SK-N-MC (cell line): ENCODE results near the gene ETV1.

Experiments
- DNase-seq: peaks from one replicate; pipeline ENCODE4 v3.0.0-alpha.2; 2011; ENCODE audit warnings: low read depth, low spot score
- H3K27ac ChIP-seq: fragments of 200-600 bp; sonication (generic); 2 replicates; pipeline ENCODE4 v1.5.1; 2016; ENCODE audit warnings: mixed run types
- H3K36me3 ChIP-seq: fragments of 200-600 bp; sonication (generic); 2 replicates; pipeline ENCODE4 v1.6.1; 2017; ENCODE audit warnings: antibody characterized with exemption, low read length, mixed read lengths; ENCODE audit not compliant: insufficient read depth
- H3K4me3 ChIP-seq: fragments of 200-600 bp; sonication (generic); 2 replicates; pipeline ENCODE4 v1.5.1; 2016
- H3K9ac ChIP-seq: fragments of 200-600 bp; sonication (generic); 2 replicates; pipeline ENCODE4 v1.8.0; 2017; ENCODE audit warnings: mixed run types, mixed read lengths; ENCODE audit not compliant: insufficient read length
- H3K9me3 ChIP-seq: fragments of 200-600 bp; sonication (generic); 2 replicates; pipeline ENCODE4 v1.6.1; 2017; ENCODE audit warnings: low read depth, mild to moderate bottlenecking, antibody characterized with exemption, low read length, moderate library complexity, mixed read lengths
- EZH2 ChIP-seq: fragments of 200-600 bp; sonication (generic); IDR thresholded peaks from one replicate; pipeline ENCODE4 v1.6.1; 2017; ENCODE audit warnings: antibody characterized with exemption
- FOXP2 ChIP-seq: optimal IDR thresholded peaks from 2 replicates; pipeline ENCODE3; 2011; ENCODE audit warnings: mild to moderate bottlenecking, moderate library complexity; ENCODE audit not compliant: insufficient read depth; ENCODE audit errors: extremely low read length, control extremely low read depth
- POLR2AphosphoS5 ChIP-seq: IDR thresholded peaks from 2 replicates; pipeline ENCODE4 v1.6.1; 2012; ENCODE audit warnings: mild to moderate bottlenecking, low read depth, low read length, borderline replicate concordance

ETV1 gene

DNA sequence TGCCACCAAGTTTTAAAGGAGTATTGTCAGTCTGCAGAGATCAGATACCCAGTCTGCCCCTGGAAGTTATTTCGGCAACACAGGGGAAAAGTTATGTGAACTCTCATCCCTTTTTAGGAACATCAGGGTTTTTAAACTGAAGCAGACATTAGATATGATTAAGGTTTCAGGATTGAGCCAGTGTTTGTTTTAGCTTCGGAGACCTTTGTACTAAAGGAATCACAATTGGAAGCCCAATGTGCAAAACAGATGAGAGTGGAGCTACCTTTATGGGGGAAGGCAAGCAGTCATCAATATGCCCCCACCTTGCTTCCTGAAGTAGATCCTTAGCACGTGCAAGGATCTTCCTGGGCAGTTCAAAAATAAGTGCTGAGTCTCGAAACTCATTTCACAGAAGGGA is 39.5 kb downstream of the ETV1 start:
- Histone ChIP-seq H3K36me3 (no peaks in the 10 kb centered on the region), H3K9me3 (no peaks in the 10 kb centered on the region), H3K9ac (no peak overlapping the region), H3K27ac (no peak overlapping the region), H3K4me3 (no peak overlapping the region)
- TF ChIP-seq POLR2AphosphoS5, result no peak
- TF ChIP-seq FOXP2, result no peak
- TF ChIP-seq EZH2, result no peak
- DNase-seq, result no peak

DNA sequence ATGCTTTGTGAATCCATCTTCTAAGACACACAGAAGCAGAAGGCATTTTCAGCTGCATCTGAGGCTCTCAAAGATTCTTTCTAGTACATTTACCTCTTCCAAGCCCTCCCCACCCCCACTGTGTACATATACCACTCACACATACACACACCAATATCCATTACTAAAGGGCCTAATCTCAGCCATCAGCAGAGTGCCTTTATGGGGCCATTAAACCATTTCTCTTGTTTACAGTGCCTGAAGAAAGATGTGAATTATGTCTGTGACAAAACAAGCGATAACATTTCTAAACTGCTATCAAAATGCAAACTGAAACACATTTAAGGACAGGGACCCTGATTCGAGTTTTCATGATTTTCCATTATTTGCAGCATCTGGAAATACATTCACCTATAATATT is 40.0 kb downstream of the ETV1 start:
- no peaks in the 10 kb centered on the region for H3K36me3 ChIP-seq
- H3K9ac ChIP-seq, result no peak overlapping the region
- H3K9me3 ChIP-seq, result no peaks in the 10 kb centered on the region
- H3K27ac ChIP-seq, result no peak overlapping the region
- no peak for TF ChIP-seq EZH2
- TF ChIP-seq POLR2AphosphoS5, result no peak
- TF ChIP-seq FOXP2, result no peak
- no peak for DNase-seq
- H3K4me3 ChIP-seq, result no peak overlapping the region

DNA sequence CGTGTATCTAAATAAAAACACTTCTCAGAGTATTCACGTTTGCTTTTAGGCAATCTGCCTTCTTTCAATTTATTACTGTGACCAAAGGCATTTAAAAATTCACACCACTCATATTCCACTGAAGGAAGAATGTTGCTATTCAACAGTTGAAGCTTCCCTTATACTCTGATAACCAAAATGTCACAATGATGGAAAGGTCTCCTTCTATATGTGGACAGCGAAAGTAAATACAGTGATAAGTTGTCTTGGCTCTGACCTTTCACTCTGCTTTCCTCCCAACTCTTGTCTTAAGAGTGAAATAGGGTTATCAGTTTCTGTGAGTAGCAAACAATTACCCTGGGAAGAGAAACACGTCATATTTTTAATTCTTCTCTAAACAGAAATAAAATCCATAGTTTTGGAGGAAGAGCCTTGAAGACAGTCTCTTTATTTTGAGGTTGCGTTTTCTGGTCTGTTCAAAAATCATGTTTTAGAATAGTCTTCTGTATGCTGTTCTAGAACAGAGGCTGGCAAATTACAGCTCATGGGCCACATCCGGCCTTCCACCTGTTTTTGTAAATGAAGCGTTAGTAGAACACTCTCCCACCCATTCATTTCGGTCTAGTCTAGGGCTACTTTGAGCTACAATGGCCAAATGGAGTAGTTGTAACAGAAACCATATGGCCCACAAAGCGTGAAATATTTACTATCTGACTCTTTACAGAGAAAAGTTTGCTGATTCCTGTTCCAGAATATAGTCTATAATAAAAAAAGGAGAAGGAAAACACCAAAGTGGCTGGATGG is 41.3 kb downstream of the ETV1 start:
- no peak overlapping the region for H3K9ac ChIP-seq
- no peak overlapping the region for H3K4me3 ChIP-seq
- no peak for DNase-seq
- H3K36me3 ChIP-seq, result no peaks in the 10 kb centered on the region
- H3K9me3 ChIP-seq, result no peaks in the 10 kb centered on the region
- no peak for TF ChIP-seq FOXP2
- no peak for TF ChIP-seq EZH2
- no peak for TF ChIP-seq POLR2AphosphoS5
- H3K27ac ChIP-seq, result no peak overlapping the region

DNA sequence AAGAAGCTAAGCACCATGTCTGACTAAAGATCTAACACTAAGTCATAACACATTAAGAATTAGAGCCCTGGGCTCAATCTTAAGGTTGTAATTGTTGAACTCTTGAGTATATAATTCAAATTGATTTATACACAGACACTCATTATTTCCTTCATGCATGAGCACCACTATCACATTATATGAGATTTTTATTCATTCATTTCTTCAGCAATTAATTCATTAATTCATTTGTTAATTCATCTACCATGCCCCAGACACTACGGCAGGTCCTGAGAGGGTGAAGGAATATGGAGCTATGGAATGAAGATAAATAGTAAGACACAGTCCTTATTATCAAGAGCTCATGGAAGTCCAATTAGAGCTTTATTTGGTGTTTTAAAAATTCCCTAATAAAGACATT is 41.9 kb downstream of the ETV1 start:
- no peak overlapping the region for H3K27ac ChIP-seq
- TF ChIP-seq EZH2, result no peak
- TF ChIP-seq POLR2AphosphoS5, result no peak
- TF ChIP-seq FOXP2, result no peak
- no peak overlapping the region for H3K9ac ChIP-seq
- DNase-seq, result no peak
- H3K4me3 ChIP-seq, result no peak overlapping the region
- H3K36me3 ChIP-seq, result no peaks in the 10 kb centered on the region
- H3K9me3 ChIP-seq, result no peaks in the 10 kb centered on the region

DNA sequence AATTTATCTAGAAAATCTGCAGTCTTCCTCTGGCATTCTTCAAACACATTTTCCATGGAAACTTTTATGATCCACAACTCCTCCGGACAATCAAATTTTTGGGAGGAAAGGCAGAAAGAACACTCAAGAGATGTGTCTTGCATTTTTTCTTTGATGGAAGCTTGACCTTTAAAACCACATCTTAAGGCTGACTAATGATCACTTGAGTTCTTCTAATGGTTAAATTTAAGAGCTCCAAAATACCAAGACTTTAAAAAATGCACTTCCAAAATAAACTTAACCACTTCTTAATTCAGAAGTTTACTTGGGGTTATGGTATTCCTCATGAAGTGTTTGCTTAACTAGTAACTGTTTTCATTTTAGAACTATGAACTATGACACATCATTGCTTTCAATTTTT is 43.3 kb downstream of the ETV1 start:
- no peak for DNase-seq
- H3K9ac ChIP-seq, result no peak overlapping the region

DNA sequence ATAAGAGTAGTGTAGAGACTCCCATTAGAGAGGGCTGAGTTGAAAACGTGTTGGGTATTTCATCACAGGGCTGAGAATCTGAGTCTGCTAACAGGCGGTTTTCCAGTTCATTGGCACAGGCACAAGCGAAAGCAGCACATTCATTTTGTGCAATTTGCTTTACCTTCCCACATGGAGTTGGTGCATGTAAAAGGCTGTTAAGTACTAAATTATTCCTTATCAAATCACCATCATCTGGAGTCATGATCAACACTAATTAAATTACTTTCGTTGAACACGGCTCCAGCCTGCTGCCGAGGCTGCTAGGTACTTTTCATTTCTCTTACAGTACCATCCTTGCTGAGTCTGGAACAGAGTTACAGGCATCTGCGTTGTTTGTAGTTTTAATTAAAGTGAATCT is 43.8 kb downstream of the ETV1 start:
- Histone ChIP-seq H3K9me3 (no peaks in the 10 kb centered on the region), H3K36me3 (no peaks in the 10 kb centered on the region), H3K4me3 (no peak overlapping the region), H3K9ac (no peak overlapping the region), H3K27ac (no peak overlapping the region)
- DNase-seq, result no peak
- TF ChIP-seq FOXP2 (no peak), EZH2 (no peak), POLR2AphosphoS5 (no peak)

More for the DNA sequence above, 43.3 kb downstream of the ETV1 start:
- no peak overlapping the region for H3K27ac ChIP-seq
- no peak overlapping the region for H3K4me3 ChIP-seq
- H3K36me3 ChIP-seq, result no peaks in the 10 kb centered on the region
- TF ChIP-seq EZH2 (no peak), POLR2AphosphoS5 (no peak), FOXP2 (no peak)
- H3K9me3 ChIP-seq, result no peaks in the 10 kb centered on the region

DNA sequence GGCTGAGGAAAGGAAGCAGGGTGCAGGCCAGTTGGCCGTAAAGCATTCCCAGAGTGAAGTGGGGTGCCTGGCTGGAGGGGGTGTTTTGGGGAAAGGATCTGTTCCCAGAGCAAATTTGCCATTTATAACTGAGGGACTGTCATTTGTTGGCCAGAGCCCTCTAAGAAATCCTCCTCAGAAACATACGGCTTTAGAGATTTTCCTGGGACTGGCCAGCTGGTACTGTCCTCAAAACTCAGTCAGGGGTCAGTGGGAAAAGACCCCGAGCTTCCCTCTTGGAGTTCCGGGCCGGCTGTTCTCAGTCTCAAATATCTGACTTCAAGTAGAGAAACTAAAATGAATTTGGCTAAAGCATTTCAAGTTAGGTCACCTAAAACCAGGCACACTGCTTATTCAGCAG is 55.9 kb downstream of the ETV1 start:
- DNase-seq, result no peak
- no peak overlapping the region for H3K9ac ChIP-seq
- no peaks in the 10 kb centered on the region for H3K36me3 ChIP-seq
- H3K9me3 ChIP-seq, result no peaks in the 10 kb centered on the region
- H3K27ac ChIP-seq, result no peak overlapping the region
- no peak overlapping the region for H3K4me3 ChIP-seq
- TF ChIP-seq FOXP2 (no peak), POLR2AphosphoS5 (no peak), EZH2 (no peak)

DNA sequence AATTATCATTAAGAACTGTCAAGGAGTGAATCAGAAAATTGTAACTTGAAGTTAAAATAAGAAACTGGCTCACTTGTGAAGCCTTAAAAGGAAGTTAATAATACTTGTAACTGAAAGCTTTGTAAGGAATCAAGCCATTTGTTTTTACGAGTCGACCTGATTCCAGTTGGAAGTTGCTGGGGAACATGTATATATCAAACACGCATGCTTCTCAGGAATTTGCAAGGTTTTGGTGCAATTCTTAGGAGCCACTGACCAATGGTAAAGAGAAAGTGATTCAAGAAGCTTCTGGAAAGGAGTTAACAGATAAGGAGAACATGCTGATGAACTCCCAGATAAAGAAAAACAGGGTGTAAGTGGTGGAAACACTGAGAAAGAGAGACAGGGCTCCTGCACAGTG is 56.4 kb downstream of the ETV1 start:
- Histone ChIP-seq H3K9ac (no peak overlapping the region), H3K4me3 (no peak overlapping the region), H3K9me3 (no peaks in the 10 kb centered on the region), H3K36me3 (no peaks in the 10 kb centered on the region), H3K27ac (no peak overlapping the region)
- TF ChIP-seq POLR2AphosphoS5 (no peak), FOXP2 (no peak), EZH2 (no peak)
- no peak for DNase-seq

DNA sequence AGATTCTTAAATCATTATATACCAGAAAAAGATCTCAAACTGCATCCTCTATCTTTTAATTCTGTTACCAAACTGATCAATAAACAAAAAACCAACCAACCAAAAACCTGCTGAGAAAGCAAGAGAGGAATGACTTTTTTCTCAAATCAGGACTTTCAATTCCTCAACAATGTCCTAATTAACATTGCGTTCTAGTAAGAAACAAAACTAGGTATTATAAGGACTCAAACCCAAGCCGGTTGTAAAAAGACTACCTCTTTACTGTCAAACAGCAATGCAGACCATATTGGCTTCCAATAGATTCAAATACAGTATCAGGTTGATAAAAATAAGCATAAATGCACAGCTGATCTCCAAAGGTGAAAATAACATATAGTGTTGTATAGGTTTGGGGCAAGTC is 57.3 kb downstream of the ETV1 start:
- Histone ChIP-seq H3K9me3 (no peaks in the 10 kb centered on the region), H3K27ac (no peak overlapping the region), H3K4me3 (no peak overlapping the region), H3K36me3 (no peaks in the 10 kb centered on the region), H3K9ac (no peak overlapping the region)
- DNase-seq, result no peak
- no peak for TF ChIP-seq FOXP2
- no peak for TF ChIP-seq EZH2
- TF ChIP-seq POLR2AphosphoS5, result no peak
